ENCODE results near the gene TRIM29. TPM values are rescaled to one million over a fixed set of nuclear protein-coding genes. Genes with fewer than 3 reads are reported as not detected.

The TRIM29 gene
- total RNA-seq, 1 donor from 2014 or later: 146 TPM

DNA sequence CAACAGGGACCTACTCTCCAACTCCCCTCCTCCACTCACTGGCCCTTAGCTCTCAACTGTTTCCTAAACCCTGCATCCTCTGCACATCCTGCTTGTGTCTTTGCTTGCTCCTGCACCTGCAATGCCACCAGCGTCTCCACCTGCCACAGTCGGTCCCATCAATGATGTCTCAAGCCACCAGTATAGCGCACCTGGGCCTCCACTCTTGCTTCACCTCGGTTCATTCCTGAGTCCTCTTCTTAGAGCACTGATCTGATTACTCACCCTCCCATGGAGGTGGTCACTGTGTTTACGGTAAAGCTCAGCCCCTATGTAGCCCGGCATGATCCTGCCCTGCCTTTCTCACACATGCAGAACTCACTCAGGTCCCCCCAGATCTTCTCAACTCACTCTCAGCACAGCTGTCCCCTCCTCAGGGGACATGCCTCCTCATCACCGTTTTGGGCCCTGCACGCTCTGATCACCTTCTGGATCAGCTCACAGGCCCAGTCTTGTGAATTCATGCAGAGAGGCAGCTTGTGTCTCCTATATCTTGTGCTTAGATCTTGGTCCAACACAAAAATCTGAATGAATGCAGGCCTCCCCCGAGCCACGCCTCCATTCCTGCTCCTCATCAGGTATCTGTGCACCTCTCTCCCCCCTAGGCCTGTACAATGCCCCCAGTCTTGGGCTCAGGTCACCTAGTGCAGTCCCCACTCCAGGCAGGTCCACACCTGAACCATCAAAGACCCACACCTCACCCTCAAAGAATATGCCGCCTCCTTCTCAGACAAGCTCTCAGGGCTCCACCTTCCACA lies 31.4 kb downstream of the TRIM29 start:
- no peak for TF ChIP-seq CTCF (IDR thresholded peaks at IDR 0.05; ENCODE audit: insufficient read depth, low read length, severe bottlenecking)
- H3K27me3 ChIP-seq (ENCODE audit: control insufficient read depth, insufficient read depth, low read length): peaks cover 8% of the 10 kb centered on the region
- H3K36me3 ChIP-seq (ENCODE audit: control insufficient read depth, insufficient read depth, low read length): peaks cover 1% of the 10 kb centered on the region
- peak; percentile 66 for FAIRE-seq
- no peak for DNase-seq (ENCODE audit: low read depth)
- H3K4me3 ChIP-seq (ENCODE audit: low read depth, low read length): no peak overlapping the region

GRCh38 chr11:120105576-120105975 lies 32.3 kb downstream of the TRIM29 start:
- FAIRE-seq (no peak), DNase-seq (ENCODE audit: low read depth) (no peak)
- no peak for TF ChIP-seq CTCF (IDR thresholded peaks at IDR 0.05; ENCODE audit: insufficient read depth, low read length, severe bottlenecking)
- H3K4me3 ChIP-seq (ENCODE audit: low read depth, low read length): no peak overlapping the region
- H3K36me3 ChIP-seq (ENCODE audit: control insufficient read depth, insufficient read depth, low read length): no peaks in the 10 kb centered on the region
- peaks cover 8% of the 10 kb centered on the region for H3K27me3 ChIP-seq (ENCODE audit: control insufficient read depth, insufficient read depth, low read length)

GRCh38 chr11:120104041-120104565 lies 33.8 kb downstream of the TRIM29 start:
- peaks cover 8% of the 10 kb centered on the region for H3K27me3 ChIP-seq (ENCODE audit: control insufficient read depth, insufficient read depth, low read length)
- no peak for DNase-seq (ENCODE audit: low read depth)
- H3K4me3 ChIP-seq (ENCODE audit: low read depth, low read length): no peak overlapping the region
- FAIRE-seq: no peak
- no peak for TF ChIP-seq CTCF (IDR thresholded peaks at IDR 0.05; ENCODE audit: insufficient read depth, low read length, severe bottlenecking)
- no peaks in the 10 kb centered on the region for H3K36me3 ChIP-seq (ENCODE audit: control insufficient read depth, insufficient read depth, low read length)

- peaks cover 8% of the 10 kb centered on the region for H3K27me3 ChIP-seq (ENCODE audit: control insufficient read depth, insufficient read depth, low read length)
- TF ChIP-seq CTCF (IDR thresholded peaks at IDR 0.05; ENCODE audit: insufficient read depth, low read length, severe bottlenecking): no peak
- FAIRE-seq: no peak
- H3K36me3 ChIP-seq (ENCODE audit: control insufficient read depth, insufficient read depth, low read length): no peaks in the 10 kb centered on the region
- DNase-seq (ENCODE audit: low read depth): no peak
- no peak overlapping the region for H3K4me3 ChIP-seq (ENCODE audit: low read depth, low read length)
Measured at GRCh38 chr11:120102864-120103122, 35.1 kb downstream of the TRIM29 start.

GRCh38 chr11:120102050-120102863 lies 35.7 kb downstream of the TRIM29 start:
- no peak overlapping the region for H3K4me3 ChIP-seq (ENCODE audit: low read depth, low read length)
- no peak for TF ChIP-seq CTCF (IDR thresholded peaks at IDR 0.05; ENCODE audit: insufficient read depth, low read length, severe bottlenecking)
- FAIRE-seq (peak; percentile 18), DNase-seq (ENCODE audit: low read depth) (no peak)
- peaks cover 6% of the 10 kb centered on the region for H3K27me3 ChIP-seq (ENCODE audit: control insufficient read depth, insufficient read depth, low read length)
- no peaks in the 10 kb centered on the region for H3K36me3 ChIP-seq (ENCODE audit: control insufficient read depth, insufficient read depth, low read length)

All from bronchial epithelial cell (primary cell).